Stimulated activated CD4-positive, alpha-beta T cell treated with anti-CD3 and anti-CD28 coated beads, TNF-alpha, amount 100 ng/mL, for 24 hours (primary cell): ENCODE data around the gene TAOK1.
"Not testable (repeated sequence)": the region's sequence is repeated elsewhere in the genome, so short reads cannot be mapped to it uniquely, and the experiment has no call there.

Experiments used
- DNase-seq, 3 experiments: peaks; one replicate each; pipeline ENCODE4 v3.0.0-alpha.2; 2020; ENCODE audit warnings: low read depth in 3 of 3

The TAOK1 gene

DNA sequence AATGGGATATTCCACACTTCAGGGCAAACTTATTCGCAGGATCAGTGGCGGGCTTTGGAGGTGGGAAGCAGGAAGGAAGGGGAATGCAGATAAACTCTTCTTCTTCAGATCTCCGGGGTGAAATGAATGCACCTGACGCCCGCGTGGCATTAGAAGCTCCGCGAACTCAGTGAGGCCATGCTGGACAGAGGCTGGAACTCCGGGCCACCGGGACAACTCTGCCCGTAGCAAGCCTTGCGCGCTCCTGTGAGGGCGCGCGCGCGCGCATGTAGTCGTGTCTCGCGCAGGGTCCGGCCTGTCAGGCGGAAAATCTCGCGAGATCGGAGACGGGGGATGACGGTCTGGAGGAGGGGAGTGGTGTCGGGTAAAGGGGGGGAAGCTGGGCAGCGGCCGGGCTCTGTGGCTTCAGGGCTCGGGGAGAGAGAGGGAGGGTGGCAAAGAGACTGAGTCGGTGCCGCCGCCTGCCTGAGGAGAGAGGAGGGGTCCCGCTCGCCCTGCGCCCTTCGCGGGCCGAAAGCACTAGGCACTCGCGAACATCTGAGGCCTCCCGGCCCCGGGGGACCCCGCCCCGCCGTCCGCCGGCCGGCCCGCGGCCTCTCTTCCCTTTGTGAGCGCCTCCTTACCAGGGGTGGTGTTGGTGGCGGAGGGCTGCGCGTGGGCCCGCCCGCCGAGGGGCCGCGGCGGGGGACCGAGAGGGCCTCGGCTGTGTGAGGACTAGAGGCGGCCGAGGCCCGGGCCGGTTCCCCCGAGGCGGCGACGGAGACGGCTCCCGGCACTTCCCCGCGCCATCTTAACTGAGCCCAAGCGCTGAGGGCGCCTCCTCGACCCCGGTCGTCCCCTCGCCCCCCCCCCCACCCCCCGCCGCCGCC, at the start of gene TAOK1:
Gene TAOK1, plus strand, starts transcription at position 382 of the 869 bp plus-strand sequence. CDS start 61,186 bp downstream, outside the sequence.
- peak; percentile 97 to 98 (median 98) for DNase-seq

GRCh38 chr17:29341726-29342125, 48.4 kb upstream of the TAOK1 start:
- DNase-seq, result no peak

DNA sequence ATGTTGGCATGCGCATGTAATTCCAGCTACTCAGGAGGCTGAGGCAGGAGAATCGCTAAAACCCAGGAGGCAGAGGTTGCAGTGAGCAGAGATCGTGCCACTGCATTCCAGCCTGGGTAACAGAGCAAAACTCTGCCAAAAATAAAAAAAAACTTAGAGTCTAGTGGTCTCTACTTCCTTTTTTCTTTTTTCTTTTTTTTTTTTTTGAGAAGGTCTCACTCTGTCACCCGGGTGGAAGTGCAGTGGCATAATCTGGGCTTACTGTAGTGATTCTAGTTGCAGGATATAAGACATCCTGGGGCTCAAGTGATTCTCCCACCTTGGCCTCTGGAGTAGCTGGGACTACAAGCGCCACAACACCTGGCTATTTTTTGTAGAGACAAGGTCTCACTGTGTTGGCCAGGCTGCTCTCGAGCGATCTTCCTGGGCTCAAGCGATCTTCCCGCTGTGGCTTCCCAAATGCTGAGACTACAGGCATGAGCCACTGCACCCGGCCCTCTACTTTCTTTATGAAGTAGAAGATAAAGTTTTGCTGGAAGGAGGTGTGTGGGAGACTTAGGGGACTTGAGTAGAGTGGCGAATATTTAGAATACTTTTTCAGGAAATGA, 47.9 kb upstream of the TAOK1 start:
- no peak for DNase-seq

DNA sequence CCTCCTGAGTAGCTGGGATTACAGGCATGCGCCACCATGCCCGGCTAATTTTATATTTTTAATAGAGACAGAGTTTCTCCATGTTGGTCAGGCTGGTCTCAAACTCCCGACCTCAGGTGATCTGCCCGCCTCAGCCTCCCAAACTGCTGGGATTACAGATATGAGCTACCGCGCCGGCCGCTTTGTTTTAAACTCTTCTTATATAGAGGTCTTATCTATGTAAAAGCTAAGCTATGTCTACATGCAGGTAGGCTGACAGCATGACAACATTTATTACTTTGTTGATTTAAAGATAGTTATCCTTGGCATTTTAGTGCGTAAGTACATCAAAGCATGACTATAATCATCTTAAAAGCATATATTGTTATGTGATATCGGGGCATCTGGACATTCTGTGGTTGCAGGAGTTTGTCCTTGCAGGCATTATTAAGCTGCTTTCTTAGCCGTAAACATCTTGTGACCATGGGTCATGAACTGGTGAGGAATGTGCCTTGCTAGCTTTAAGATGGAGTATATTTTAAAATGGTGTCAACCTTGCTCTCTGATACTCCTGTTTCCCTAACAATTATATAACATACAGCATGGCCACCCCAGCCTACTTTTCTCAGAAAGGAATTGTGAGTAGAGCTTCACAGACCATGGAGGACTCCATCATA, 45.8 kb upstream of the TAOK1 start:
- DNase-seq, result no peak

DNA sequence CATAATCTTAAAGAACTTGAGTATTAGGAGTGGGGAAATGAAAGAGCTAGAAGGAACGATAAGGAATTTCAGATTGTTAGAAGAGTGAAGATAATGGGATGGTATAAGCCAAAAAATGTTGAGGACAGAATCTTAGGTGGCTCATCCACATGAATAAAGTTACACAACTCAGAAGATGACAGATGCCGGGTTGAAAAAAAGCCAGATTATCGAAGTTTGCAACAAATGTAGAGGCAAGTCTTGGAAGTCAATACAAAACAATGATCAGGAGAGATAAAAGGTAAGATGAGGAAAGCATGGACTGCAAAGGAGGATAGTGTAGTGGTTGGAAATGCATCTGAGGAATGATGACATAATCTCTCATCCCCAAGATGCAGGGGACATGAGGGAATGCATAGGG, 45.1 kb upstream of the TAOK1 start:
- no peak for DNase-seq

GRCh38 chr17:29345470-29345869, 44.7 kb upstream of the TAOK1 start:
- DNase-seq, result not testable (repeated sequence)

DNA sequence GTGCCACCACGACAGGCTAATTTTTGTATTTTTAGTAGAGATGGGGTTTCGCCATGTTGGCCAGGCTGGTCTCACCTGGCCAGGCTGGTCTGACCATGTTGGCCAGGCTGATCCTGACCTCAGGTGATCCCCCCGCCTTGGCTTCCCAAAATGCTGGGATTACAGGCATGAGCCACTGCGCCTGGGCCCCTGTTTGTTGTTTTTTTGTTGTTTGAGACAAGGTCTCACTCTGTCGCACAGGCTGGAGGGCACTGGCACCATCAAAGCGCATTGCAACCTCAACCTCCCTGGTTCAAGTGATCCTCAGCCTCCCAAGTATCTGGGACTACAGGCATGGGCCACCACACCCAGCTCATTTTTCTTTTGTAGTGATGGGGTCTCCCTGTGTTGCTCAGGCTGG, 43.7 kb upstream of the TAOK1 start:
- no peak for DNase-seq

- DNase-seq, result no peak
Measured at GRCh38 chr17:29347831-29348629, 42.1 kb upstream of the TAOK1 start.

DNA sequence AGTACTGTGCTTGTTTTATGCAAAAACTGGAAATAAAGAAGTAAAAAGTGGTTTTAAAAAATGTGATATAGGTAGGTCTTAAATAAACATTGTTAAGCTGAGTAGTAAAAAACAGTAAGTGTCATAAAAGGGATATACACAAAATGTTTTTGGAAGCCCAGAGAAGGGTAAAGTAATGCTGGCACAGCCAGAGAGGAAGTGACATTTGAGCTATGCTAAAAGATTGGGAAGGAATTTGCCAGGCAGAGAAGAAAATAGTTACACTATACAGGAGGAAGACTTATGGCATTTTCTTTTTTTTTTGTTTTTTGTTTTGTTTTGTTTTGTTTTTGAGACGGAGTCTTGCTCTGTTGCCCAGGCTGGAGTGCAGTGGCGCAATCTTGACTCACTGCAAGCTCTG, 40.8 kb upstream of the TAOK1 start:
- DNase-seq, result no peak

GRCh38 chr17:29352146-29352545, 38.0 kb upstream of the TAOK1 start:
- no peak for DNase-seq

DNA sequence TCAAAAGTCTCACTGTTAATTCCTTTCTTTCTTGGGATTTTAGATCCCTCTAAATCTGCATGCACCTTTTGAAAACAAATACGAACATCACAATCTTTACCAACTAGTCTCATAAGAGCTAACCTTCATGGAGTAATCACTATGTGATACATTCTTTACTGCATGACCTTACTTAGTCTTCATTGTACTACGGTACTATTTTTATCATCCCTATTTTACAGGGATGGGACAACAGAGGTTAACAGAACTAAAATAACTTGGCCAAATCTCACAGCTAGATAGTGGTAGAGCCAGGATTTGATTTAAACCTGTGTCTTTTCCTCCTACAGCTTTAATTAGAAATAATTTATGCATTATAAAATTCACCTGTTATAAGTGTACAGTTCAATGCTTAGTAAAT, 32.9 kb upstream of the TAOK1 start:
- no peak for DNase-seq

- no peak for DNase-seq
Measured at GRCh38 chr17:29357821-29358232, 32.3 kb upstream of the TAOK1 start.

GRCh38 chr17:29358416-29358815, 31.7 kb upstream of the TAOK1 start:
- DNase-seq, result no peak

GRCh38 chr17:29359777-29360176, 30.4 kb upstream of the TAOK1 start:
- DNase-seq, result no peak

- DNase-seq, result no peak
Measured at GRCh38 chr17:29363716-29364115, 26.4 kb upstream of the TAOK1 start.

DNA sequence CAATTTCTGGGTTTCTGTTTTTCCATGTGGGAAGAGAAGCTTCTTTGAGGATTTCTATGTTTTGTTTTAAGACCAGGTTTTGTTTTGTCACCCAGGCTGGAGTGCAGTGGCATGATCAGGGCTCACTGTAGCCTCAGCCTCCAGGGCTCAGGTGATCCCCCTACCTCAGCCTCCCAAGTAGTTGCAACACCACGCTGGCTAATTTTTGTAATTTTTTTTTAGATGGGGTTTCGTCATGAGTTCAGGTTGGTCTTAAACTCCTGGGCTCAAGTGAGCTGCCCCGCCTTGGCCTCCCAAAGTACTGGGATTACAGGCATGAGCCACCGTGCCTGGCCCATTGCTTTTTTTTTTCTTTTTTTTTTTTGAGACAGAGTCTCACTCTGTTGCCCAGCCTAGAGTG, 25.5 kb upstream of the TAOK1 start:
- DNase-seq, result no peak

- no peak for DNase-seq
Measured at GRCh38 chr17:29368161-29368560, 22.0 kb upstream of the TAOK1 start.

DNA sequence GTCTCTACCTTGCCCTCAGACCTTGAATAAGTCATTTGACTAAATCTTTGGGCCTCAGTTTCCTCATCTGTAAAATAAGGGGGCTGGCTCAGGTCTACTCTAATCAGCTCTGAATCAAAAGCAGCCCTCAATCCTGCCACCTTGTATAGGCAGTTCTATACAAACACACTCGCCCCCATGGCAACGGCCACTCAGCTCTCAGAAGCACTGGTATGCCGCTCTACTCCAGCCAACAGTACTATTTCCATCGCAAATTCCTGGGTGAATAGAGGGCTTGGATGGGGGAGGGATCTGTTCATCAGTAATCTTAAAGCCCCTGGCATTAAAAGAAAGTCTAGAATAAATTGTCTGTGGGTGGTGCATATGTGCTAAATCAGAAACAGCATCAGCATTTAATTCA, 21.2 kb upstream of the TAOK1 start:
- no peak for DNase-seq

GRCh38 chr17:29369831-29370735, 20.1 kb upstream of the TAOK1 start:
- peak in 2 of 3 experiments; percentile 18 to 20 for DNase-seq

GRCh38 chr17:29376667-29377270, 13.4 kb upstream of the TAOK1 start:
- DNase-seq, result no peak
